ENCODE measurements around the gene AGAP1.
"Not testable (repeated sequence)": the region's sequence is repeated elsewhere in the genome, so short reads cannot be mapped to it uniquely, and the experiment has no call there.

The AGAP1 gene

GRCh38 chr2:235596272-235596671, 102.4 kb downstream of the AGAP1 start:
- no peak for DNase-seq

- DNase-seq: no peak
Measured at GRCh38 chr2:235597081-235597615, 103.3 kb downstream of the AGAP1 start.

- no peak for DNase-seq
Measured at GRCh38 chr2:235598026-235598425, 104.2 kb downstream of the AGAP1 start.

- DNase-seq: no peak
Measured at GRCh38 chr2:235598532-235599531, 105.0 kb downstream of the AGAP1 start.

- DNase-seq: no peak
Measured at GRCh38 chr2:235599596-235600338, 105.9 kb downstream of the AGAP1 start.

- DNase-seq: no peak
Measured at GRCh38 chr2:235600406-235600805, 106.6 kb downstream of the AGAP1 start.

- no peak for DNase-seq
Measured at GRCh38 chr2:235600926-235601325, 107.1 kb downstream of the AGAP1 start.

GRCh38 chr2:235601960-235602704, 108.3 kb downstream of the AGAP1 start:
- DNase-seq: no peak

GRCh38 chr2:235602971-235603370, 109.1 kb downstream of the AGAP1 start:
- DNase-seq: not testable (repeated sequence)

GRCh38 chr2:235603659-235604058, 109.8 kb downstream of the AGAP1 start:
- DNase-seq: no peak

GRCh38 chr2:235605312-235606003, 111.6 kb downstream of the AGAP1 start:
- DNase-seq: peak; percentile 89

- peak; percentile 81 for DNase-seq
Measured at GRCh38 chr2:235606004-235606715, 112.3 kb downstream of the AGAP1 start.

GRCh38 chr2:235607546-235608199, 113.8 kb downstream of the AGAP1 start:
- DNase-seq: no peak

- DNase-seq: no peak
Measured at GRCh38 chr2:235608200-235608887, 114.5 kb downstream of the AGAP1 start.

- no peak for DNase-seq
Measured at GRCh38 chr2:235609321-235609720, 115.5 kb downstream of the AGAP1 start.

- DNase-seq: no peak
Measured at GRCh38 chr2:235609746-235610145, 115.9 kb downstream of the AGAP1 start.

- no peak for DNase-seq
Measured at GRCh38 chr2:235610696-235611257, 116.9 kb downstream of the AGAP1 start.

- DNase-seq: peak; percentile 65
Measured at GRCh38 chr2:235611349-235611748, 117.5 kb downstream of the AGAP1 start.

GRCh38 chr2:235611756-235612155, 117.9 kb downstream of the AGAP1 start:
- peak; percentile 65 for DNase-seq

All from NCI-H2227 treated with DMSO at 0.1 percent for 48 hours (cell line).